ENCODE results near the gene BZW1.

DNA sequence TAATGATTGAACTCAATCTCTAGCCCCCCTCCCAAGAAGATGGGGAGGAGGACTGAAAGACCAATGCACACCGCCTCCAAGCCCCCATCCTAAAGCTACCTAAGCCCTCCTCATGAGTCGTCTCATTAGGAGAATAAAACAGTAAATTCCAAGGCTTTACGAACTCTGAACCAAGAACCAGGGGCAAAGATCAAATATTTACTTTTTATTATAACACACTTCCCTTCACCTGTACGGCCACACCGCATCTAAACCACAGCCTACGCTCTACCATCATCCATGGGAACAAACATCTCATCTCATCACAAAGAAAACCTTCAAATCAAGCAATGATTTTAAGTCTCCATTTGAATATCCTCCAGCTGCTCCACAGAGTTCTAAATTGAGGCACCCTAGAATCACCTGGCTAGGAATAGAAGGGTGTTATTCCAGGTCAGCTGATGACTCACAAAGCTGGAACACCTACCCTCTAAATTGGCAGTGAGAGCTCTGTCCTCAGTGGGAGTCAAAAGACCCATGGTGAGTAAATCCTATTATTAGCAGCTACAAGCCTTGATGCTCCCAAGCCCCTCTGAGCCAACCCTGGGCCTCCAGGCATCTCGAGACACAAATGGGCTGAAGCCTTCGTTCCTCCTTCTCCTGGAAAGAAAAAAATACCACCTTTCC is 45.6 kb upstream of the BZW1 start:
- TF ChIP-seq, protein P1, sequence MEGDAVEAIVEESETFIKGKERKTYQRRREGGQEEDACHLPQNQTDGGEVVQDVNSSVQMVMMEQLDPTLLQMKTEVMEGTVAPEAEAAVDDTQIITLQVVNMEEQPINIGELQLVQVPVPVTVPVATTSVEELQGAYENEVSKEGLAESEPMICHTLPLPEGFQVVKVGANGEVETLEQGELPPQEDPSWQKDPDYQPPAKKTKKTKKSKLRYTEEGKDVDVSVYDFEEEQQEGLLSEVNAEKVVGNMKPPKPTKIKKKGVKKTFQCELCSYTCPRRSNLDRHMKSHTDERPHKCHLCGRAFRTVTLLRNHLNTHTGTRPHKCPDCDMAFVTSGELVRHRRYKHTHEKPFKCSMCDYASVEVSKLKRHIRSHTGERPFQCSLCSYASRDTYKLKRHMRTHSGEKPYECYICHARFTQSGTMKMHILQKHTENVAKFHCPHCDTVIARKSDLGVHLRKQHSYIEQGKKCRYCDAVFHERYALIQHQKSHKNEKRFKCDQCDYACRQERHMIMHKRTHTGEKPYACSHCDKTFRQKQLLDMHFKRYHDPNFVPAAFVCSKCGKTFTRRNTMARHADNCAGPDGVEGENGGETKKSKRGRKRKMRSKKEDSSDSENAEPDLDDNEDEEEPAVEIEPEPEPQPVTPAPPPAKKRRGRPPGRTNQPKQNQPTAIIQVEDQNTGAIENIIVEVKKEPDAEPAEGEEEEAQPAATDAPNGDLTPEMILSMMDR (conservative IDR thresholded peaks at IDR 0.05; ENCODE audit: low read depth, low read length), result no peak
- TF ChIP-seq EZH2 (IDR thresholded peaks at IDR 0.05; ENCODE audit: borderline replicate concordance, low read depth, low read length, poor library complexity, severe bottlenecking), result no peak

Data from A673 (cell line).